ENCODE measurements around the gene RC3H1.

RC3H1 gene

DNA sequence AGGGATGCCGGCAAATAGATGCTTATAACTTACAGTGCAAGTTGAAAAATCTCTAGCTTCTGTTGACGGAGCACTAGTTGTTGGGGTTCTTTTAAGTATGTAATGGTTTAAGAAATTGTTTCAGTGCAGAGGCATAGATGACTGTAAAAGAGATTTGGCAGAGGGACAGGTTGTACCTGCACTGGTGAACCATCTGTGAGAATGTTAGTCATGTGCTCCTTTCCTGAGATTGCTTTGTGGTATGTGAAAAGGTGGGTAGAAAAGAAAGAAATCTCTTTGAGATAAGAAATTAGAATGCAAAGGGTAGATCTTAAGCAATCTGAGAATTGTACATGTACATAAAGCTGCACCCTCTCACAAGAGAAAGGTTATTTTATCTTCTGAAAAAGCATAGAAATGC lies 134.5 kb downstream of the RC3H1 start:
- no peak for DNase-seq (ENCODE audit: low read depth, low spot score)

DNA sequence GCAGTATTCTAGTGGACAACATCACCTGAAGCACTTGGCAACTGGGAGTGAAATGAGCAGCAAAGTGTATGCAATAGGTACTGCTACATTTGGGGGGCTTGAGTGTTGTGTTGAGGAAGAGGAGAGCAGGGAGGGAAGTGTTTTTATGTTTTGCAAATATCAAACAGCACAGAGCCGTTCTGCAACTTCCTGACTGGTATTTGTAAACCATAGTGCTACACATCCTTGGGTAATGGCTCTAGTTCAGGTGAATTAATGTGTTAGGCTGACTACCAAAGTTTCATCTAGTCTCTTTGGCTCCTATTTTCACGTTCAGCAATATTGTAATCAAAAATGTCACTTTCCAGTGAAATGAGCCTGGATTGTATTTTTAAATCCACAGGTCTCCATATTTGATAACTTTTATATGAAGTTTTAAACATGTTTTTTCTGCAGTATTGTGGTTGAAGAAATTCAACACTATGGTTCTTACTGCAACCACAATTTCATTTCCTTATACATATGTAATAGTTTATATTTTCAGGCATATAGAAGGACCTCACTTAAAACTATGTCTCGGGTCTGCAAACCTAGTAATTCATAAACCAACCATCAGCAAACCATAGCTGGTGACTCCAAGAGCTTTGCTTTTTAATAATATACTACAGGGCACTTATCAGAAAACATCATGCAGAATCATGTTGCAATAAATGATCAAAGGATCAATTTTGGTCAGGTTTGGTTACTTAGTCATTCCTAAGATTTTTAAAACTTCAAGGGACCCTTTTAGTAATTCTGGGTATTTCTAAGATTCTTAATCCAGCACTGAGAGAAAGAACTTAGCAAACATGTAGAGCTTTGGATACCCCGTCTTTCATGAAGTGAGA lies 135.2 kb downstream of the RC3H1 start:
- DNase-seq (ENCODE audit: low read depth, low spot score): no peak

DNA sequence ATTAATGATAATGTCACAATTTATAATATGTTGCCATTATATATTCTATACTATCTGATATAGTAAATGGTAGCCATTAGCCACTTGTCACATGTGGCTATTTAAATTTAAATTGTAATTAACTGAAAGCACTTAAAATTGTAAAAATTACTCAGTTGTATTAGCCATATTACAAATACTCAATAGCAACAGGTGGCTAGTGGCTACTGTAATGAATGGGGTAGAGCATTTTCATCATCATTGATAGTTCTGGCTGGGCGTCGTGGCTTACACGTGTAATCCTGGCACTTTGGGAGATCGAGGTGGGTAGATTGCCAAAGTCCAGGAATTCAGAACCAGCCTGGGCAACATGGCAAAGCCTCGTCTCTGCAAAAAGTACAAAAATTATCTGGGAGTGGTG lies 137.5 kb downstream of the RC3H1 start:
- DNase-seq (ENCODE audit: low read depth, low spot score): no peak
